Measurements from ENCODE around the gene HPSE2.

Gene HPSE2

DNA sequence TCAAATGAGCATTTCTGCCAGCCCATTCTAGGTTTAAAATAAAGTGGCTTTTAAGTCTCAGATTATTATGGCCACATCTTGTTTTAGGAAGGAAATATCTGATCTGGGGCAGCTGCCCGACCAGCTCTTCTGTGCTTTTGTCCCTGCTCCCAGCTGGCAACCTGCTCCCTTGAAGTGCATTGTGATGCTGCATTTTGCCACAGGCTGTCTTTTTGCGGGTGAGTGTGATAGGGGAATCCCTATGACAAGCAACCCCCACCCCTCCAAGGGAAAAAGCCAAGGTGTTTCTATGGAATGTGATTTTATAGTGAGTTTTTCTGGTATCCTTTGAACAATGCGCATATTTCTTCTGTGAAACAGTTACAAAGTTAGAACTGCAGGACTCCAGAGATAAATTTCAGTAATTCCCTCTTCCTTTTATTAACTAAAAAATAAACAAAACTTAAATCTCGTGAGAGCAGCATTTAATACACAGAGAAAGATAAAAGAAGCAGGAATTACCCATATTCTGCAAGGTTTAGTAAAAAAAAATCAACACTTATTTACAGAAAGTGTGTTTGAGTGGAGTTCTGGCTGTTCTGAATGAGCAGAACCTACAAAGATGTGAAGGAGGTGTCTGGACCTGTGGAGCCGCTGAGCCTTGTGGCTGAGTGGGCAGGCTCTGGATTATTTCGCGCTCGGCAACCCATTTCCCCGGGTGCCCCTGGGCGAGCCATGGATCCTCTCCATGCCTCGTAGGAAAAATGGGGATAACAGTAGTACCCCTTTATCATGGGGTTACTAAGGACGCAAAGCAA lies 778.8 kb downstream of the HPSE2 start:
- no peak overlapping the region for H3K4me3 ChIP-seq (ENCODE audit: low read depth, low read length)
- TF ChIP-seq, protein P1, sequence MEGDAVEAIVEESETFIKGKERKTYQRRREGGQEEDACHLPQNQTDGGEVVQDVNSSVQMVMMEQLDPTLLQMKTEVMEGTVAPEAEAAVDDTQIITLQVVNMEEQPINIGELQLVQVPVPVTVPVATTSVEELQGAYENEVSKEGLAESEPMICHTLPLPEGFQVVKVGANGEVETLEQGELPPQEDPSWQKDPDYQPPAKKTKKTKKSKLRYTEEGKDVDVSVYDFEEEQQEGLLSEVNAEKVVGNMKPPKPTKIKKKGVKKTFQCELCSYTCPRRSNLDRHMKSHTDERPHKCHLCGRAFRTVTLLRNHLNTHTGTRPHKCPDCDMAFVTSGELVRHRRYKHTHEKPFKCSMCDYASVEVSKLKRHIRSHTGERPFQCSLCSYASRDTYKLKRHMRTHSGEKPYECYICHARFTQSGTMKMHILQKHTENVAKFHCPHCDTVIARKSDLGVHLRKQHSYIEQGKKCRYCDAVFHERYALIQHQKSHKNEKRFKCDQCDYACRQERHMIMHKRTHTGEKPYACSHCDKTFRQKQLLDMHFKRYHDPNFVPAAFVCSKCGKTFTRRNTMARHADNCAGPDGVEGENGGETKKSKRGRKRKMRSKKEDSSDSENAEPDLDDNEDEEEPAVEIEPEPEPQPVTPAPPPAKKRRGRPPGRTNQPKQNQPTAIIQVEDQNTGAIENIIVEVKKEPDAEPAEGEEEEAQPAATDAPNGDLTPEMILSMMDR (IDR thresholded peaks at IDR 0.05; ENCODE audit: low read depth, low read length), result no peak
- no peak for DNase-seq (ENCODE audit: low read depth, low spot score)
- in situ Hi-C loops (cut with HindIII; ENCODE audit: low sequenced_read_pairs), result no loop called here

DNA sequence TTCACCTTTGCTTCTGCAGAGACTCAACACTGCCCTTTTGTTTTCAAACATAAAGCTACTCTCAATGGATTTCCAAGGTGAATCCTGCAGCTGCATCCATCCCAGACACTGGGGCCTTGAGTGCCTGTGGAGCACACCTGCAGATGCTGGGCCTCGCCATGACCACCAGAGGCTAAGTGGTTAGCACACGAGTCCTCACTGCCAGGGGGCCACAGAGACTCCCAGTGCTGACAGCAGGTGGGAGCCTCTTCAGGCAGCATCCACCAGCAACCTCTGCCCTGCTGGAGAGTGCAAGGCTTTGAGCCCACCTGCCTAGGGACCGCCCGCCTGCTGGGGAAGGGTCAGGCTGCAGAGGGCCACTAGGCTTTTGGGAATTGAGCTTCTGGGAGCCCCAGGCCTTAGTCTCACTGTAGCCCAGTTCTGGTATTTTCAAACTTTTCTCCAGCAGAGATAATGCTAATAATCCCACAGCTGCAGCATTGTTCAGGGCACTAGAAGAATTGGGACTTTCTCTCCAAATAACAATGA lies 779.5 kb downstream of the HPSE2 start:
- in situ Hi-C loops (cut with HindIII; ENCODE audit: low sequenced_read_pairs), result no loop called here
- H3K4me3 ChIP-seq (ENCODE audit: low read depth, low read length), result no peak overlapping the region
- DNase-seq (ENCODE audit: low read depth, low spot score), result no peak
- TF ChIP-seq, protein P1 (IDR thresholded peaks at IDR 0.05; ENCODE audit: low read depth, low read length), result no peak

DNA sequence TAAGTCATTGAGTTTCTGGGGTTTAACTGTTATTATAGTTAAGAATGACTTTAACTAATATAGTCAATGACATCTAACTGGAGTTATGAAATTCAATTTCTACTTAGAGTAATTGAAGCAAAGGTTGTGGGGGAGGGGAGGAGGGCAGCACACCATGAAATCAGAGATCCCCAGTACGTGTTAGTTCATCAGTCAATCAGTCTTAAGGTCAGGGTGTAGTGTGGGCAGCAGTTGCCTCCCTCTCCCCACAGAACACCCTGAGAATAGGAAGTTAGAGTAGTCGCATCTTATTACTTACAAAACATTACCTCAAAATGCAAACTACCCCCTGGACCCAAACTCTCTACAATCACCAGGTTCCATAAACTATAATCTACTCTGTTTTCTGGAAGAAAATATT lies 781.9 kb downstream of the HPSE2 start:
- TF ChIP-seq, protein P1 (IDR thresholded peaks at IDR 0.05; ENCODE audit: low read depth, low read length), result no peak
- DNase-seq (ENCODE audit: low read depth, low spot score), result no peak
- no peak overlapping the region for H3K4me3 ChIP-seq (ENCODE audit: low read depth, low read length)
- in situ Hi-C loops (cut with HindIII; ENCODE audit: low sequenced_read_pairs), result no loop called here

DNA sequence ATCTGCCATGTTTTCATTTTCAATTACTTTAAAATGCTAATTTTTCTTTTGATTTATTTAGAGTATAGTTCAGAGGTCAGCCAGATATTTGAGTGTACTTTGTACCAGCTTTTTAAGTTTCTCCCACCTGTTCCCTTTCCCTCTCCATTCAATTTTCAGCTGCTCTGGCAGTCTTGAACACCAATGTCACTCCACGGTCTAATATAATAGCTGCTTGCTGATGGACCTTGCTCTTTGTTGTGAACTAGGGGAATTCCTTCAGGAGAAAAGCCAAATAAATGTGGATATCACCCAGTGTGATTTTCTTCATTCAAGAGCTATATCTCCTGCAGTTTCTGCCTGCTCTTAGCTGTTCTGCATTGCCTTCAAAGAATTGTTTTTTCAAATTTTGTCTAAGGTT lies 785.0 kb downstream of the HPSE2 start:
- H3K4me3 ChIP-seq (ENCODE audit: low read depth, low read length), result no peak overlapping the region
- TF ChIP-seq, protein P1 (IDR thresholded peaks at IDR 0.05; ENCODE audit: low read depth, low read length), result no peak
- no peak for DNase-seq (ENCODE audit: low read depth, low spot score)
- in situ Hi-C loops (cut with HindIII; ENCODE audit: low sequenced_read_pairs), result no loop called here

DNA sequence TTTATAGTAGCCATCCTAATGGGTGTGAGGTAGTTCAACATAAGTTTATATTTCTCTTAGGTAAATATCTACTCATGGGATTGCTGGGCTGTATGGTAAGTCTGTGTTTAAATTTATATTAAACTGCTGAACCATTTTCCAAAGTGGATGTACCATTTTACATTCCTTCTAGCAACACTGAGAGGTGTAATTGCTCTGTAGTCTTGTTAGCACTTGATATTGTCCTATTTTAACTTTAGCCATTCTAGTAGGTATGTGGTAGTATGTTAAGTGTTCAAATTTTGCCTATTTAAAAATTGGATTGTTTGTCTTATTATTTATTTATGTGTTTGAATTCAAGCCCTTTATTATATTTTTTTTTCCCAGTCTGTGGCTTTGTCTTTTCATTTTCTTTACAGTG lies 786.4 kb downstream of the HPSE2 start:
- TF ChIP-seq, protein P1 (IDR thresholded peaks at IDR 0.05; ENCODE audit: low read depth, low read length), result no peak
- in situ Hi-C loops (cut with HindIII; ENCODE audit: low sequenced_read_pairs), result no loop called here
- DNase-seq (ENCODE audit: low read depth, low spot score), result no peak
- no peak overlapping the region for H3K4me3 ChIP-seq (ENCODE audit: low read depth, low read length)

DNA sequence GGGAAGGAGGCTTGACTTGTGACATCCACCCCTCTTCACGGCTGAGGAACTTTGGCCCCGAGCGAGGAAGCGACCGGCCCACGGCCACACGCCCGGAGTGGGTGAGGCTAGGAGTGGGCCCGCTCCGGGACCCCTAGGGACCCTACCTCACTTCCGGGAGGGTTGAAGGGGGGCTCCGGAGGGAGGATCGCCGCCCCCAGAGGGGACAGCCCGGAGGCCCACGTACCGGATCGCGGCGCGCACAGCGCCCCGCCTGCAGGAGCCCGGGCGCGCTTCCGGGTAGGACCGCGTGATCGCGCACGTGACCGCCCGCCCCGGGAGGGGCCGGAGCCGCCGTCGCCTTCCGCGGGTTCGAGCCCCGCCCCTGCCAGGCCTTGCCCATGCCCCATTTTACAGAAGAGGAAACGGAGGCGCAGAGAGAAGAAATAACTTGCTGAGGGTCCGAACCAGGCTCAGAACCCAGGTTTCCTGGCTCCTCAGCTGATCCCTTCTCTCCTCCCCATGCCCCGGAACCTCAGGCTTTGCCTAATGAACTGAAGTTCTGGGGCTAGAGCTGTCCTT lies 788.9 kb downstream of the HPSE2 start, which contains the start of gene HPS1:
TSS of gene HPS1 (minus strand) at position 275 of the 561 bp plus-strand sequence. CDS start 3,695 bp downstream, outside the sequence.
- in situ Hi-C loops (cut with HindIII; ENCODE audit: low sequenced_read_pairs), result no loop called here

More for the DNA sequence above, 788.9 kb downstream of the HPSE2 start, which contains the start of gene HPS1:
- H3K4me3 ChIP-seq (ENCODE audit: low read depth, low read length), result peak within 1 kb of the TSS; percentile 87
- DNase-seq (ENCODE audit: low read depth, low spot score), result peak; percentile 61
- TF ChIP-seq, protein P1 (IDR thresholded peaks at IDR 0.05; ENCODE audit: low read depth, low read length), result no peak
